ENCODE measurements around the gene KDM4C. TPM values are rescaled to one million over a fixed set of nuclear protein-coding genes. Genes with fewer than 3 reads are reported as not detected.

Gene KDM4C
- polyA plus RNA-seq, 1 experiment = 12.1 TPM

DNA sequence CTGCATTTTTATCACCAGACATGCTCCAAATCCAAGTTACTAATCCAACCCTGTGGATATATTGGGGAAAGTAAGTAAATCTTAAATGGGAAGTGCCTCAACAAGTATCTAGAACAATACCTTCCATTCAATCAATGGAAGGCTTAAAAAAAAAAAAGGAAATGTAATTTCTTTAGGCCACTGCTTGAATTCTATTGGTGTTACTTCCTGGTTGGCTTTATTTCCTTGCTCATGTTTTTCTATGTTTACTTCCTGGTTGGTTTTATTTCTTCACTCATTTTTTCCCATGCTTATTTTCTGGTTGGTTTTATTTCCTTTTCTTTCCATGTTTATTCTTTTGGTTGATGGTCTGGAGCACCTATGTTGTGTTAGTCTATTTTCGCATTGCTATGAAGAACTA, 363.9 kb downstream of the KDM4C start:
- TF ChIP-seq, protein P1, sequence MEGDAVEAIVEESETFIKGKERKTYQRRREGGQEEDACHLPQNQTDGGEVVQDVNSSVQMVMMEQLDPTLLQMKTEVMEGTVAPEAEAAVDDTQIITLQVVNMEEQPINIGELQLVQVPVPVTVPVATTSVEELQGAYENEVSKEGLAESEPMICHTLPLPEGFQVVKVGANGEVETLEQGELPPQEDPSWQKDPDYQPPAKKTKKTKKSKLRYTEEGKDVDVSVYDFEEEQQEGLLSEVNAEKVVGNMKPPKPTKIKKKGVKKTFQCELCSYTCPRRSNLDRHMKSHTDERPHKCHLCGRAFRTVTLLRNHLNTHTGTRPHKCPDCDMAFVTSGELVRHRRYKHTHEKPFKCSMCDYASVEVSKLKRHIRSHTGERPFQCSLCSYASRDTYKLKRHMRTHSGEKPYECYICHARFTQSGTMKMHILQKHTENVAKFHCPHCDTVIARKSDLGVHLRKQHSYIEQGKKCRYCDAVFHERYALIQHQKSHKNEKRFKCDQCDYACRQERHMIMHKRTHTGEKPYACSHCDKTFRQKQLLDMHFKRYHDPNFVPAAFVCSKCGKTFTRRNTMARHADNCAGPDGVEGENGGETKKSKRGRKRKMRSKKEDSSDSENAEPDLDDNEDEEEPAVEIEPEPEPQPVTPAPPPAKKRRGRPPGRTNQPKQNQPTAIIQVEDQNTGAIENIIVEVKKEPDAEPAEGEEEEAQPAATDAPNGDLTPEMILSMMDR (IDR thresholded peaks at IDR 0.05; ENCODE audit: low read depth, low read length) = no peak
- POLR2A ChIA-PET = no interaction called here
- CTCF ChIA-PET = no interaction called here

DNA sequence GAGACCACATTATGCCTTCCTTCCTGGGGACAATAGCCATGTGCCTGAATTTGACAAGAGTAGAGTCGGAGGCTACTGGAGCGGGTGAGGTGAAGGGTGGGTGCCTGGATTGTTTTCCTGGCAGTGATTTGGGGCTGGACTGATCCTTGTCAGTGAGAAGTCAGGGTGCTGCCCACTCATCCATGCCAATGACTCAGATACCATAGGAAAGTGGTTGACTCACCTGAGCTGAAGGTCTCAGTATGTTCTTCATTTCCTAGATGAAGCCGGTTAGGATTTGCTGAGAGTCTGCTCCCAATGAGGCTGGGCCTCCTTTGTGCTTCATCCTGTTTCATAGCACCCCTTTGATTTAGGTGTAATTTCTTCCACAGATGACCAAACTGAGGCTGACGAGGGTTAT, 366.0 kb downstream of the KDM4C start:
- no peak overlapping the region for H3K27ac ChIP-seq (ENCODE audit: low read depth, low read length)
- DNase-seq (ENCODE audit: low read depth, low spot score) = no peak
- no peaks in the 10 kb centered on the region for H3K27me3 ChIP-seq (ENCODE audit: control insufficient read depth, insufficient read depth, low read length)
- CTCF ChIA-PET = no interaction called here
- H3K9me3 ChIP-seq (ENCODE audit: control insufficient read depth, insufficient read depth, low read length) = no peaks in the 10 kb centered on the region
- no peak overlapping the region for H3K4me3 ChIP-seq (ENCODE audit: low read depth, low read length)
- POLR2A ChIA-PET = no interaction called here
- TF ChIP-seq, protein P1 (IDR thresholded peaks at IDR 0.05; ENCODE audit: low read depth, low read length) = no peak

More for the DNA sequence above, 363.9 kb downstream of the KDM4C start:
- no peak for DNase-seq (ENCODE audit: low read depth, low spot score)
- no peaks in the 10 kb centered on the region for H3K9me3 ChIP-seq (ENCODE audit: control insufficient read depth, insufficient read depth, low read length)
- H3K27me3 ChIP-seq (ENCODE audit: control insufficient read depth, insufficient read depth, low read length) = no peaks in the 10 kb centered on the region
- H3K4me3 ChIP-seq (ENCODE audit: low read depth, low read length) = no peak overlapping the region
- H3K27ac ChIP-seq (ENCODE audit: low read depth, low read length) = no peak overlapping the region

DNA sequence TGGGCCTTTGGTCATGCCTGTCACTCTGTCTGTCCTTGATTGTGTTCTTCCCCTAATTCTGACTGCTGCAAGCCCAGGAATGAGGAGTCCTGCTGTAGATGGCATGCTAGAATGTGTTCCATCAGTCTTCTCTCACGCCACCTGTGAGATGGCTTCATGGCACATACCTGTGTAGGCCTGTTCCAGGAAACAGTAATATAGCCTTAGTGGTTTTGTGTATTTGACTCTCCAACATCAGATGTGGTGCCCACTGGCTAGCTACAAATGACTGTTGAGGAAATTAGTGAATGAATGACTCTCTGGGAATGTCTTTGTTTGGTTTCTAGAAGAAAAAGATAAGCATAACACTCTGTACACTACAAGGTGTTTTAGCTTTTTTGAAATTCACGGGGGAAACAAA, 367.5 kb downstream of the KDM4C start:
- TF ChIP-seq, protein P1 (IDR thresholded peaks at IDR 0.05; ENCODE audit: low read depth, low read length) = no peak
- Histone ChIP-seq H3K27ac (ENCODE audit: low read depth, low read length) (no peak overlapping the region), H3K4me3 (ENCODE audit: low read depth, low read length) (no peak overlapping the region), H3K9me3 (ENCODE audit: control insufficient read depth, insufficient read depth, low read length) (no peaks in the 10 kb centered on the region), H3K27me3 (ENCODE audit: control insufficient read depth, insufficient read depth, low read length) (no peaks in the 10 kb centered on the region)
- ChIA-PET POLR2A (no interaction called here), CTCF (no interaction called here)
- DNase-seq (ENCODE audit: low read depth, low spot score) = no peak

DNA sequence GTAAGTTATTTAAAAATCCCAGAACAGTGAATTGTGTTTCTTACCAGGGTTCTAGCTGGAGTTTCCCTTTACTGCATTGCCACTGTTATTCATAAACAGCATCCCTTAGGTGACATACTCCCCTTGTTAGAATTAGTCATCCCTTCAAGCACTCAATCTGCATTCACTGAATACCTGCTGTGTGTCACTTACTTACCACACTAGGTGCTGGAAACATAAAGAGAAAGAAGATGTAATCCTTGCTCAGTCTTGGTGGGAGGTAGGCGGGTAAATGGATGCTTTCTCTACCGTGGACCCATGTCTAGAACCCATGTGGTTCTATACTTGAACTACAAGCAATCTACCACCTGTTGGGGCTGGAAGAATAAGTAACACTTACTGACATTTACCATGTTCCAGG, 371.6 kb downstream of the KDM4C start:
- TF ChIP-seq, protein P1 (IDR thresholded peaks at IDR 0.05; ENCODE audit: low read depth, low read length) = no peak
- no peak for DNase-seq (ENCODE audit: low read depth, low spot score)
- Histone ChIP-seq H3K27me3 (ENCODE audit: control insufficient read depth, insufficient read depth, low read length) (no peaks in the 10 kb centered on the region), H3K27ac (ENCODE audit: low read depth, low read length) (no peak overlapping the region), H3K4me3 (ENCODE audit: low read depth, low read length) (no peak overlapping the region), H3K9me3 (ENCODE audit: control insufficient read depth, insufficient read depth, low read length) (no peaks in the 10 kb centered on the region)
- ChIA-PET POLR2A (no interaction called here), CTCF (no interaction called here)

DNA sequence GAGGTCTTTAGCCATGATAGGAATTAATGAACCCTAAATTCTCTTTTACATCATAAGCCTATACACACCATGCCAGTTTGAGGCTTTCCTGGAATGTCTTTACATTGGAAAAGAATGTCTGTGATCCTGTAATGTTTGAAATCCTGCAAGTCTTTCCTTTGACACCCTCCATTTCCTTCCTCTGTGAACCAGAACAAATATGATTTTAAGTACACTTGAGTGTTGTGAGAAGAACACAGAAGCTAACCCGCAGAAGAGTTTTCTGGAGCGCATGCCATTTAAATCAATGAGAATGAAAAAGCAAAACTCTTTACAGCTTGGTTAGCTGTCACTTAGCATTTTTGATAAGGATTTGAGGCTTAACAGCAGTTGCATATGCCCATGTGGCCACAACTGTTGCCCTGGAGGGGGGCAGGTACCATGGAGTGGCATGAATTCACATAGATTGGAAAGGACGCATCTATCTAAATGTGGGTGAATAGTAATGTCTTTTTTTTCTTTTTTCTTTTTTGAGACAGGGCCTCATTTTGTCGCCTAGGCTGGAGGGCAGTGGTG, 372.6 kb downstream of the KDM4C start:
- H3K9me3 ChIP-seq (ENCODE audit: control insufficient read depth, insufficient read depth, low read length) = no peaks in the 10 kb centered on the region
- POLR2A ChIA-PET = no interaction called here
- DNase-seq (ENCODE audit: low read depth, low spot score) = no peak
- TF ChIP-seq, protein P1 (IDR thresholded peaks at IDR 0.05; ENCODE audit: low read depth, low read length) = no peak
- no peak overlapping the region for H3K27ac ChIP-seq (ENCODE audit: low read depth, low read length)
- H3K27me3 ChIP-seq (ENCODE audit: control insufficient read depth, insufficient read depth, low read length) = no peaks in the 10 kb centered on the region
- CTCF ChIA-PET = interaction anchor here (1.1 kb wide), 1 partner anchor 12 kb away, joined by 3 read pairs; no protein-coding TSS in a partner anchor
- no peak overlapping the region for H3K4me3 ChIP-seq (ENCODE audit: low read depth, low read length)
